HepG2 (cell line): Measurements from ENCODE around the gene PRICKLE3. TPM values are rescaled to one million over a fixed set of nuclear protein-coding genes. Genes with fewer than 3 reads are reported as not detected.

Experiments used
- ARID3A ChIP-seq: IDR thresholded peaks from 2 replicates; pipeline ENCODE4 v1.6.1; 2012; ENCODE audit warnings: low read depth, low read length, improper control_type of control experiment
- ATF6 ChIP-seq: sonication (generic); formaldehyde crosslinking; conservative IDR thresholded peaks from 2 replicates; pipeline ENCODE4 v1.4.0; 2020; ENCODE audit warnings: missing genetic modification reagents
- CCAR2 ChIP-seq: fragments of 200-400 bp; formaldehyde crosslinking; optimal IDR thresholded peaks from 2 replicates; pipeline ENCODE3; 2018; ENCODE audit warnings: low read depth, mild to moderate bottlenecking, low read length, moderate library complexity
- GPBP1L1 ChIP-seq: sonication (generic); formaldehyde crosslinking; IDR thresholded peaks from 2 replicates; pipeline ENCODE4 v1.5.0; 2020; ENCODE audit warnings: mild to moderate bottlenecking, missing genetic modification reagents
- HCFC1 ChIP-seq: fragments of 150-350 bp; IDR thresholded peaks from 2 replicates; pipeline ENCODE4 v1.6.1; 2014; ENCODE audit warnings: low read depth, low read length
- HHEX ChIP-seq: IDR thresholded peaks from 2 replicates; pipeline ENCODE4 v1.6.1; 2016; ENCODE audit warnings: control low read depth
- HMGXB3 ChIP-seq: sonication (generic); formaldehyde crosslinking; IDR thresholded peaks from 2 replicates; pipeline ENCODE4 v1.4.0; 2020; ENCODE audit warnings: missing genetic modification reagents, borderline replicate concordance
- HOXA5 ChIP-seq: sonication (generic); formaldehyde crosslinking; IDR thresholded peaks from 2 replicates; pipeline ENCODE4 v1.4.0; 2020; ENCODE audit warnings: missing genetic modification reagents
- KDM5B ChIP-seq: sonication (generic); formaldehyde crosslinking; IDR thresholded peaks from 2 replicates; pipeline ENCODE4 v1.4.0; 2020; ENCODE audit warnings: missing genetic modification reagents, mild to moderate bottlenecking, borderline replicate concordance
- MTF1 ChIP-seq: sonication (generic); formaldehyde crosslinking; IDR thresholded peaks from 2 replicates; pipeline ENCODE4 v1.5.0; 2020; ENCODE audit warnings: missing genetic modification reagents
- NFATC3 ChIP-seq: sonication (generic); formaldehyde crosslinking; IDR thresholded peaks from 2 replicates; pipeline ENCODE4 v1.5.1; 2020; ENCODE audit warnings: mild to moderate bottlenecking, missing genetic modification reagents
- PCBP2 ChIP-seq: fragments of 200-400 bp; formaldehyde crosslinking; optimal IDR thresholded peaks from 2 replicates; pipeline ENCODE3; 2018; ENCODE audit warnings: low read length, low read depth; ENCODE audit not compliant: poor library complexity, severe bottlenecking
- POGZ ChIP-seq: sonication (generic); formaldehyde crosslinking; IDR thresholded peaks from 2 replicates; pipeline ENCODE4 v1.4.0; 2020; ENCODE audit warnings: mild to moderate bottlenecking, missing genetic modification reagents
- TBX3 ChIP-seq: fragments of 450-650 bp; IDR thresholded peaks from 2 replicates; pipeline ENCODE4 v1.6.1; 2017; ENCODE audit warnings: antibody characterized with exemption, mild to moderate bottlenecking, inconsistent platforms, borderline replicate concordance
- ZFAT ChIP-seq: sonication (generic); formaldehyde crosslinking; conservative IDR thresholded peaks from 2 replicates; pipeline ENCODE4 v1.8.1; 2023; ENCODE audit warnings: missing genetic modification reagents, inconsistent platforms
- ZFY ChIP-seq: sonication (generic); formaldehyde crosslinking; IDR thresholded peaks from 2 replicates; pipeline ENCODE4 v1.4.0; 2020; ENCODE audit warnings: missing genetic modification reagents
- ZNF280B ChIP-seq: sonication (generic); formaldehyde crosslinking; IDR thresholded peaks from 2 replicates; pipeline ENCODE4 v1.5.0; 2020; ENCODE audit warnings: missing genetic modification reagents, mild to moderate bottlenecking, borderline replicate concordance
- ZSCAN22 ChIP-seq: sonication (generic); formaldehyde crosslinking; IDR thresholded peaks from 2 replicates; pipeline ENCODE4 v1.4.0; 2020; ENCODE audit warnings: mild to moderate bottlenecking, missing genetic modification reagents
- polyA plus RNA-seq, 8 experiments: library from polyadenylated mRNA; depleted of rRNA in 3 of 8; stranded (reverse) in 7 of 8; unstranded in 1 of 8; fragments of >200 nt; fragmentation: Illumina TruSeq in 4 of 8; extraction: Trizol in 4 of 8; gene quantifications; 2 replicates each; pipeline versions ENCODE4 v1.2.1 to v1.2.3, GENCODE V29; 2011 to 2016; ENCODE audit warnings: low read depth in 4 of 8, missing spikeins in 1 of 8, mixed read lengths in 1 of 8; ENCODE audit not compliant: insufficient read depth in 1 of 8
- total RNA-seq, 5 experiments: library from RNA; depleted of rRNA; stranded (reverse); fragments of >200 nt; fragmentation: Illumina TruSeq; extraction: Trizol; gene quantifications; 2 replicates each; pipeline ENCODE4 v1.2.3, GENCODE V29; 2016; ENCODE audit warnings: low read depth in 1 of 5

Gene PRICKLE3
- total and polyA plus RNA-seq, 2 of the 13 experiments (the other 11 are each of a cell fraction or from before 2014, with no cell fraction given): 2.6 TPM

GRCh38 chrX:49186125-49187027 lies at the start of gene PRICKLE3 (continued):
- TF ChIP-seq PCBP2: no peak
- no peak for TF ChIP-seq ZSCAN22 (CRISPR knock-in tag)
- TF ChIP-seq KDM5B: peak; percentile 46; the same call in 1 of the 2 replicates
- TF ChIP-seq ZFY (CRISPR knock-in tag): peak; percentile 67; the same call in 1 of the 2 replicates
- no peak for TF ChIP-seq CCAR2
- no peak for TF ChIP-seq ATF6 (CRISPR knock-in tag)
- TF ChIP-seq ARID3A: no peak
- TF ChIP-seq NFATC3 (CRISPR knock-in tag): no peak
- TF ChIP-seq HHEX (CRISPR knock-in tag): no peak
- no peak for TF ChIP-seq HCFC1
- peak; percentile 73; the same call in 1 of the 2 replicates for TF ChIP-seq POGZ (CRISPR knock-in tag)
- no peak for TF ChIP-seq GPBP1L1
- TF ChIP-seq MTF1 (CRISPR knock-in tag): no peak
- no peak for TF ChIP-seq ZNF280B
- no peak for TF ChIP-seq HMGXB3 (CRISPR knock-in tag)
- no peak for TF ChIP-seq HOXA5
- TF ChIP-seq TBX3: no peak
- TF ChIP-seq ZFAT (CRISPR knock-in tag): no peak
